ENCODE data around the gene COPRS. TPM values are rescaled to one million over a fixed set of nuclear protein-coding genes. Genes with fewer than 3 reads are reported as not detected.

COPRS gene
- total RNA-seq, 4 donors from 2014 or later: 31.6 to 52.1 (median 47.4) TPM

DNA sequence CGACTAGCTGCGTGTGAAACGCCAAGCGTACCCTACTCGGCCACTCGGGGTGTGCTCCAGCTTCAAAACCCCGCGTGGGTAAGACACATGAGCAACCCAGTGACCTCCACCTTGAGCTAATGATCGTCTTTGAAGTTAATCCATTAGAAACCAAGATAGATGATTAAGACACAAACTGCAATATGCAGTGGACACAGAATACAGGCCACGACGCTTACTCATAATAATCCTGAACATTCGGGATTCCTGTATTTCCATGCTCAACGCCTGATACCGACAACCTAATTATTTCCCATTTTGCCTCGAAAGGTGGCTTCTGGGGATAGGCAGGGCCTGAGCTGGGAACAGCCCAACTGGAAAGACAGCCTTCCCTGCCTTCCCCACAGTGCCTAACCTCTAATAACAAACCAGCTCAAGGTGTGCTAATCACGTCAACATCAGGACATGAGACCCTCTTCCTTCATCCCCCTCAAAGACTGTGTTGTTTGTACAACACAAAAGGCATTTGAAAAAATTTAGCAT lies 504 bp upstream of the COPRS start:
- peaks cover 25% of the 10 kb centered on the region for H3K4me1 ChIP-seq
- peaks cover 32% of the 10 kb centered on the region for H3K36me3 ChIP-seq
- no peaks in the 10 kb centered on the region for H3K27me3 ChIP-seq
- TF ChIP-seq CTCF (IDR thresholded peaks at IDR 0.05) (no peak), POLR2AphosphoS5 (IDR thresholded peaks at IDR 0.05) (no peak), EP300 (IDR thresholded peaks at IDR 0.05) (no peak), POLR2A (IDR thresholded peaks at IDR 0.05) (no peak)
- 15% methylated on average over 15 of the region's 16 CpGs for WGBS
- H3K4me3 ChIP-seq: peak overlapping the region; percentile 89
- no peak for DNase-seq (ENCODE audit: low spot score in 2 of 2)
- H3K27ac ChIP-seq: no peak overlapping the region
- no peaks in the 10 kb centered on the region for H3K9me3 ChIP-seq

- 24% methylated on average over 13 of the region's 13 CpGs for WGBS
- Histone ChIP-seq H3K27ac (peak overlapping the region; percentile 88), H3K4me3 (peak overlapping the region; percentile 89), H3K4me1 (peaks cover 25% of the 10 kb centered on the region), H3K27me3 (no peaks in the 10 kb centered on the region), H3K36me3 (peaks cover 17% of the 10 kb centered on the region), H3K9me3 (no peaks in the 10 kb centered on the region)
- TF ChIP-seq EP300 (IDR thresholded peaks at IDR 0.05): no peak
- no peak for DNase-seq (ENCODE audit: low spot score in 2 of 2)
These were observed 963 bp downstream of the COPRS start for GRCh38 chr17:31857920-31858641.

GRCh38 chr17:31856750-31857149 lies 2.3 kb downstream of the COPRS start:
- no peak for DNase-seq (ENCODE audit: low spot score in 2 of 2)
- Histone ChIP-seq H3K9me3 (no peaks in the 10 kb centered on the region), H3K4me3 (no peak overlapping the region), H3K27me3 (no peaks in the 10 kb centered on the region), H3K27ac (no peak overlapping the region), H3K36me3 (peaks cover 16% of the 10 kb centered on the region), H3K4me1 (peaks cover 25% of the 10 kb centered on the region)
- TF ChIP-seq POLR2AphosphoS5 (IDR thresholded peaks at IDR 0.05) (no peak), EP300 (IDR thresholded peaks at IDR 0.05) (no peak), POLR2A (IDR thresholded peaks at IDR 0.05) (no peak)
- 89% methylated on average over 4 of the region's 4 CpGs for WGBS

- H3K4me1 ChIP-seq: peaks cover 22% of the 10 kb centered on the region
- peaks cover 16% of the 10 kb centered on the region for H3K36me3 ChIP-seq
- H3K27me3 ChIP-seq: no peaks in the 10 kb centered on the region
- H3K27ac ChIP-seq: no peak overlapping the region
- no peaks in the 10 kb centered on the region for H3K9me3 ChIP-seq
- 89% methylated on average over 2 of the region's 2 CpGs for WGBS
- TF ChIP-seq EP300 (IDR thresholded peaks at IDR 0.05): no peak
- no peak for TF ChIP-seq POLR2A (IDR thresholded peaks at IDR 0.05)
- no peak for TF ChIP-seq CTCF (IDR thresholded peaks at IDR 0.05)
- TF ChIP-seq POLR2AphosphoS5 (IDR thresholded peaks at IDR 0.05): no peak
- DNase-seq (ENCODE audit: low spot score in 2 of 2): no peak
- no peak overlapping the region for H3K4me3 ChIP-seq
These were observed 4.4 kb downstream of the COPRS start for GRCh38 chr17:31854672-31855071.

GRCh38 chr17:31853911-31854470 lies 5.1 kb downstream of the COPRS start:
- Histone ChIP-seq H3K9me3 (no peaks in the 10 kb centered on the region), H3K27me3 (no peaks in the 10 kb centered on the region), H3K4me1 (peaks cover 18% of the 10 kb centered on the region), H3K4me3 (no peak overlapping the region), H3K36me3 (peaks cover 16% of the 10 kb centered on the region), H3K27ac (no peak overlapping the region)
- no peak for DNase-seq (ENCODE audit: low spot score in 2 of 2)
- TF ChIP-seq EP300 (IDR thresholded peaks at IDR 0.05) (no peak), POLR2AphosphoS5 (IDR thresholded peaks at IDR 0.05) (no peak), POLR2A (IDR thresholded peaks at IDR 0.05) (no peak), CTCF (IDR thresholded peaks at IDR 0.05) (no peak)
- 95% methylated on average over 7 of the region's 7 CpGs for WGBS

- WGBS: 43% methylated on average over 3 of the region's 3 CpGs
- Histone ChIP-seq H3K36me3 (no peaks in the 10 kb centered on the region), H3K27ac (no peak overlapping the region), H3K4me3 (no peak overlapping the region), H3K27me3 (no peaks in the 10 kb centered on the region), H3K4me1 (peaks cover 17% of the 10 kb centered on the region), H3K9me3 (no peaks in the 10 kb centered on the region)
- no peak for DNase-seq (ENCODE audit: low spot score in 2 of 2)
- TF ChIP-seq EP300 (IDR thresholded peaks at IDR 0.05): no peak
- TF ChIP-seq POLR2AphosphoS5 (IDR thresholded peaks at IDR 0.05): no peak
- no peak for TF ChIP-seq CTCF (IDR thresholded peaks at IDR 0.05)
- TF ChIP-seq POLR2A (IDR thresholded peaks at IDR 0.05): no peak
These were observed 13.8 kb downstream of the COPRS start for GRCh38 chr17:31845291-31845690.

Measured in suprapubic skin (tissue), 4 donors.